Measurements from ENCODE around the gene LAMC3.

- TF ChIP-seq CTCF (IDR thresholded peaks at IDR 0.05), result no peak
- TF ChIP-seq POLR2A (IDR thresholded peaks at IDR 0.05), result no peak
- no peak for TF ChIP-seq POLR2AphosphoS5 (IDR thresholded peaks at IDR 0.05)
These were observed 63.3 kb downstream of the LAMC3 start for GRCh38 chr9:131072107-131072870.

Measured in prostate gland (tissue), 2 donors.